Activated CD8-positive, alpha-beta memory T cell treated with anti-CD3 and anti-CD28 coated beads, Interleukin-2, amount 50 U/mL, for 1 hour (primary cell): ENCODE results near the gene OR5B17.
"Not testable (repeated sequence)": the region's sequence is repeated elsewhere in the genome, so short reads cannot be mapped to it uniquely, and the experiment has no call there.

ENCODE experiments used
- DNase-seq: peaks from one replicate; pipeline ENCODE4 v3.0.0-alpha.2; 2020; ENCODE audit errors: extremely low read depth

OR5B17 gene

GRCh38 chr11:58358969-58359368 lies at the start of gene OR5B17:
Gene OR5B17 (minus strand): TSS chr11:58359069. CDS start chr11:58359069, 0 bp downstream.
- no peak for DNase-seq

GRCh38 chr11:58406774-58407173 lies 47.9 kb upstream of the OR5B17 start, which contains the start of gene OR5B3:
Gene OR5B3 (minus strand): TSS chr11:58406874. CDS start chr11:58403409, 3,465 bp downstream.
- DNase-seq, result no peak

- not testable (repeated sequence) for DNase-seq
These were observed 40.8 kb upstream of the OR5B17 start for GRCh38 chr11:58399622-58400021.

- DNase-seq, result no peak
These were observed 36.7 kb upstream of the OR5B17 start for GRCh38 chr11:58395581-58395980.

- no peak for DNase-seq
These were observed 35.3 kb upstream of the OR5B17 start for GRCh38 chr11:58394195-58394594.

GRCh38 chr11:58392746-58393145 lies 33.9 kb upstream of the OR5B17 start:
- DNase-seq, result no peak

GRCh38 chr11:58391879-58392278 lies 33.0 kb upstream of the OR5B17 start:
- DNase-seq, result no peak

GRCh38 chr11:58390551-58391063 lies 31.7 kb upstream of the OR5B17 start:
- no peak for DNase-seq

- DNase-seq, result no peak
These were observed 4.1 kb downstream of the OR5B17 start for GRCh38 chr11:58354727-58355126.

GRCh38 chr11:58345204-58345603 lies 13.7 kb downstream of the OR5B17 start:
- no peak for DNase-seq

- DNase-seq, result no peak
These were observed 24.2 kb downstream of the OR5B17 start for GRCh38 chr11:58334708-58335107.

GRCh38 chr11:58330861-58331260 lies 28.0 kb downstream of the OR5B17 start:
- no peak for DNase-seq

GRCh38 chr11:58318532-58318931 lies 40.3 kb downstream of the OR5B17 start:
- DNase-seq, result no peak

- no peak for DNase-seq
These were observed 42.7 kb downstream of the OR5B17 start for GRCh38 chr11:58316142-58316541.
